ENCODE data around the gene CPA1. TPM values are rescaled to one million over a fixed set of nuclear protein-coding genes. Genes with fewer than 3 reads are reported as not detected.

CPA1 gene
- total and polyA plus RNA-seq, 9 of the 15 experiments (the other 6 are each of a cell fraction or from before 2014, with no cell fraction given) = 6.5 TPM; not detected in 8

DNA sequence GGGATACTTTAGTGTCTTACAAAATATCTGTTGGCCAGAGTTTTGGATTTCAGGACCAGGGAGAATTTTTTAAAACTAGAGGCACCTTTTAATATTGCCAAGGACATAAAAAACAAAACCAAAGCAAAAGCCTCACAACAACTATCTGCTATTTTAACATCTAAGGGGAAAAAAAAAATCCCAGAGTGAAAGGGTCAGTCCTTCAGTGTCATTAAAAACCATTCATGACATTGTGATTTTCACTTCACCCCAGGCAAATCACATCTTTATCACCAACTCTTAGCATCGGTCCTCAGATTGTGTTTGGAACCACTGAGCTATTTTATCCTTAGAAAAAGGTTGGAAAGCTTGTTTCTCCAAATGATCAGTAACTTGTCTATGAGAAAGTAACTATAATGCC is 49.8 kb downstream of the CPA1 start:
- H3K4me3 ChIP-seq = no peak overlapping the region
- H3K27ac ChIP-seq (ENCODE audit: extremely low read depth, low read depth, low read length) = no peak overlapping the region
- CTCF ChIA-PET (ENCODE audit: low intra/inter-chr PET ratio) = no interaction called here
- no peak overlapping the region for H3K9ac ChIP-seq (ENCODE audit: insufficient read depth in 1 of 2, low read depth in 2 of 2, low read length in 2 of 2)
- no peak for DNase-seq (ENCODE audit: extremely low read depth in 1 of 4, low spot score in 3 of 4)
- POLR2A ChIA-PET = interaction anchor here (1.1 kb wide), 1 partner anchor 11 kb away, joined by 4 read pairs; the partner anchor contains the start of gene CEP41
- FAIRE-seq = no peak
- no peaks in the 10 kb centered on the region for H3K9me3 ChIP-seq (replicated peaks; ENCODE audit: control insufficient read depth, insufficient read depth, low read depth, low read length)
- no peaks in the 10 kb centered on the region for H3K4me1 ChIP-seq (replicated peaks in 1 of 2; ENCODE audit: control insufficient read depth in 2 of 2, insufficient read depth in 2 of 2, low read length in 2 of 2)
- no peak overlapping the region for H2AFZ ChIP-seq (ENCODE audit: low read depth, low read length)
- H3K36me3 ChIP-seq (ENCODE audit: control insufficient read depth, insufficient read depth, low read length) = no peaks in the 10 kb centered on the region
- H3K9me1 ChIP-seq (ENCODE audit: control insufficient read depth, insufficient read depth, low read length) = no peaks in the 10 kb centered on the region
- intact Hi-C loops (cut with micrococcal nuclease) = no loop called here
- H4K20me1 ChIP-seq (replicated peaks; ENCODE audit: control insufficient read depth, insufficient read depth, low read length) = no peaks in the 10 kb centered on the region
- WGBS (ENCODE audit: insufficient coverage, low coverage, missing lambda C conversion rate) = 7% methylated on average over 1 of the region's 1 CpG
- H3K4me2 ChIP-seq (ENCODE audit: insufficient read depth, low read length) = no peak overlapping the region
- TF ChIP-seq, protein P1, sequence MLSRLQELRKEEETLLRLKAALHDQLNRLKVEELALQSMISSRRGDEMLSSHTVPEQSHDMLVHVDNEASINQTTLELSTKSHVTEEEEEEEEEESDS (CRISPR knock-in tag; IDR thresholded peaks at IDR 0.05) = no peak
- TF ChIP-seq, protein P2, sequence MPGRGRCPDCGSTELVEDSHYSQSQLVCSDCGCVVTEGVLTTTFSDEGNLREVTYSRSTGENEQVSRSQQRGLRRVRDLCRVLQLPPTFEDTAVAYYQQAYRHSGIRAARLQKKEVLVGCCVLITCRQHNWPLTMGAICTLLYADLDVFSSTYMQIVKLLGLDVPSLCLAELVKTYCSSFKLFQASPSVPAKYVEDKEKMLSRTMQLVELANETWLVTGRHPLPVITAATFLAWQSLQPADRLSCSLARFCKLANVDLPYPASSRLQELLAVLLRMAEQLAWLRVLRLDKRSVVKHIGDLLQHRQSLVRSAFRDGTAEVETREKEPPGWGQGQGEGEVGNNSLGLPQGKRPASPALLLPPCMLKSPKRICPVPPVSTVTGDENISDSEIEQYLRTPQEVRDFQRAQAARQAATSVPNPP (IDR thresholded peaks at IDR 0.05; ENCODE audit: borderline replicate concordance, insufficient read depth, insufficient read length) = no peak
- TF ChIP-seq DACH1 (IDR thresholded peaks at IDR 0.05; ENCODE audit: partially characterized antibody) (no peak), HINFP (tag; conservative IDR thresholded peaks at IDR 0.05; ENCODE audit: low read depth) (no peak), ARID2 (IDR thresholded peaks at IDR 0.05) (no peak), SIN3B (IDR thresholded peaks at IDR 0.05; ENCODE audit: low read depth) (no peak), ATF2 (CRISPR knock-in tag; IDR thresholded peaks at IDR 0.05) (no peak), HSF4 (CRISPR knock-in tag; IDR thresholded peaks at IDR 0.05; ENCODE audit: borderline replicate concordance) (no peak), PHF8 (IDR thresholded peaks at IDR 0.05; ENCODE audit: borderline replicate concordance, low read length) (no peak), STAT5B (CRISPR knock-in tag; IDR thresholded peaks at IDR 0.05) (no peak), ZNF57 (CRISPR knock-in tag; IDR thresholded peaks at IDR 0.05) (no peak), PHF20 (IDR thresholded peaks at IDR 0.05; ENCODE audit: partially characterized antibody) (no peak), ZEB2 (IDR thresholded peaks at IDR 0.05) (no peak), E2F3 (CRISPR knock-in tag; IDR thresholded peaks at IDR 0.05) (no peak), SNRNP70 (optimal IDR thresholded peaks at IDR 0.05; ENCODE audit: low read depth, low read length) (no peak), POLR2AphosphoS5 (IDR thresholded peaks at IDR 0.05; ENCODE audit: control insufficient read depth, insufficient read depth, low read depth, low read length) (no peak), ZNF239 (CRISPR knock-in tag; IDR thresholded peaks at IDR 0.05) (no peak), MED1 (CRISPR knock-in tag; IDR thresholded peaks at IDR 0.05; ENCODE audit: borderline replicate concordance) (no peak)
- no peaks in the 10 kb centered on the region for H3K79me2 ChIP-seq (ENCODE audit: control insufficient read depth, insufficient read depth, low read length)
- peaks cover 11 to 25% of the 10 kb centered on the region in 2 experiments; a peak in 4 of 5 replicates for H3K27me3 ChIP-seq (ENCODE audit: control insufficient read depth in 2 of 2, insufficient read depth in 2 of 2, low read length in 2 of 2)
- BruUV-seq (replicated peaks) = no TSS peak
- in situ Hi-C loops (cut with MboI) = no loop called here
- ATAC-seq = no peak

Measured in K562 (cell line).